ENCODE results near the gene JAZF1.

DNA sequence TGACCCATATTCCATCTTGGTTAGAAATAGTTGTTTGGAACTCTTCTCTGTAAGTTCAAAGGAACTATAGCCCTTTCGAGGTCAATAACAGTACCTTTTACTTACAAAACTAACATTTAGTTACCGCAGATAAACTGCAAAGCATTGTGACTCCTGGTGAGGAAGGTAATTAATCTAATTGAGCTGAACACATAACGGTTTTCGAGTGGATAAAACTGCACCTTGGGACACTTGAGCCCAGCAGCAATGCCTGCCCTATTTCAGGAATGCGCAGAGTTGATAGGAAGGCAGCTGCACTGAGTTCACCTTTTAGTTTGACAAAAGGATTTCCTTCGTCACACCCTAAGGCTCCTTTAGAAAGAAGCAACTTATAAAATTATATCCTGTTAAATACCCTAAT, 75.4 kb downstream of the JAZF1 start:
- TF ChIP-seq, protein P1, sequence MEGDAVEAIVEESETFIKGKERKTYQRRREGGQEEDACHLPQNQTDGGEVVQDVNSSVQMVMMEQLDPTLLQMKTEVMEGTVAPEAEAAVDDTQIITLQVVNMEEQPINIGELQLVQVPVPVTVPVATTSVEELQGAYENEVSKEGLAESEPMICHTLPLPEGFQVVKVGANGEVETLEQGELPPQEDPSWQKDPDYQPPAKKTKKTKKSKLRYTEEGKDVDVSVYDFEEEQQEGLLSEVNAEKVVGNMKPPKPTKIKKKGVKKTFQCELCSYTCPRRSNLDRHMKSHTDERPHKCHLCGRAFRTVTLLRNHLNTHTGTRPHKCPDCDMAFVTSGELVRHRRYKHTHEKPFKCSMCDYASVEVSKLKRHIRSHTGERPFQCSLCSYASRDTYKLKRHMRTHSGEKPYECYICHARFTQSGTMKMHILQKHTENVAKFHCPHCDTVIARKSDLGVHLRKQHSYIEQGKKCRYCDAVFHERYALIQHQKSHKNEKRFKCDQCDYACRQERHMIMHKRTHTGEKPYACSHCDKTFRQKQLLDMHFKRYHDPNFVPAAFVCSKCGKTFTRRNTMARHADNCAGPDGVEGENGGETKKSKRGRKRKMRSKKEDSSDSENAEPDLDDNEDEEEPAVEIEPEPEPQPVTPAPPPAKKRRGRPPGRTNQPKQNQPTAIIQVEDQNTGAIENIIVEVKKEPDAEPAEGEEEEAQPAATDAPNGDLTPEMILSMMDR (IDR thresholded peaks at IDR 0.05) = no peak
- no peak for TF ChIP-seq POLR2AphosphoS5 (IDR thresholded peaks at IDR 0.05; ENCODE audit: insufficient read depth in 1 of 2, low read depth in 1 of 2)
- no peak for TF ChIP-seq POLR2A (IDR thresholded peaks at IDR 0.05)
